Subcutaneous adipose tissue (tissue), 4 donors: Measurements from ENCODE around the gene PROX2. TPM values are rescaled to one million over a fixed set of nuclear protein-coding genes. Genes with fewer than 3 reads are reported as not detected.

Experiments used
- total RNA-seq, 4 donors: library from RNA; depleted of rRNA; stranded (reverse); fragments of >200 nt; gene quantifications; one replicate each; pipeline ENCODE4 v1.1.0, GENCODE V29; 2016
- TF ChIP-seq, protein P1 (sequence below): fragments of 450-650 bp; IDR thresholded peaks from one replicate; pipeline ENCODE4 v1.5.1; 2016; ENCODE audit warnings: low read depth, mild to moderate bottlenecking, control low read depth, antibody characterized with exemption, moderate library complexity

Gene PROX2
- total RNA-seq, 4 donors from 2014 or later: not detected

DNA sequence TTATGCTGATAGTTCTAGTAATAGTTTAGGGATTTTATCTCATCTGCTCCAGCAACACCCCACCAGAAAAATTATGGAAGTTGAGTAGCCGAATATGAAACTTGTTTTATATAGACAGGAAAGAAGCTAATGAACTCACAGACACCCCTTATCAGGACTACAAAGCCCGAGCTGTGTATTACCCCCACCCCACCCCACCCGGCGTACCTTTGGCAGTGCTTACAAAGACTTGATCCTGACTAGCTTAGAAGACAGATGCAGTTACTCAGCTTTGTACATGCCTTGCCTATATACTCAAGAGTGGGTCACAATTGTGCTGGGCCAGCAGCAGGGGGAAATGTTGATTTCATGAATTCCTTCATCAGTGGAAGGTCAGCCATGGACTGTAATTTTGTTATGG is 22.4 kb downstream of the PROX2 start:
- TF ChIP-seq, protein P1, sequence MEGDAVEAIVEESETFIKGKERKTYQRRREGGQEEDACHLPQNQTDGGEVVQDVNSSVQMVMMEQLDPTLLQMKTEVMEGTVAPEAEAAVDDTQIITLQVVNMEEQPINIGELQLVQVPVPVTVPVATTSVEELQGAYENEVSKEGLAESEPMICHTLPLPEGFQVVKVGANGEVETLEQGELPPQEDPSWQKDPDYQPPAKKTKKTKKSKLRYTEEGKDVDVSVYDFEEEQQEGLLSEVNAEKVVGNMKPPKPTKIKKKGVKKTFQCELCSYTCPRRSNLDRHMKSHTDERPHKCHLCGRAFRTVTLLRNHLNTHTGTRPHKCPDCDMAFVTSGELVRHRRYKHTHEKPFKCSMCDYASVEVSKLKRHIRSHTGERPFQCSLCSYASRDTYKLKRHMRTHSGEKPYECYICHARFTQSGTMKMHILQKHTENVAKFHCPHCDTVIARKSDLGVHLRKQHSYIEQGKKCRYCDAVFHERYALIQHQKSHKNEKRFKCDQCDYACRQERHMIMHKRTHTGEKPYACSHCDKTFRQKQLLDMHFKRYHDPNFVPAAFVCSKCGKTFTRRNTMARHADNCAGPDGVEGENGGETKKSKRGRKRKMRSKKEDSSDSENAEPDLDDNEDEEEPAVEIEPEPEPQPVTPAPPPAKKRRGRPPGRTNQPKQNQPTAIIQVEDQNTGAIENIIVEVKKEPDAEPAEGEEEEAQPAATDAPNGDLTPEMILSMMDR: no peak

DNA sequence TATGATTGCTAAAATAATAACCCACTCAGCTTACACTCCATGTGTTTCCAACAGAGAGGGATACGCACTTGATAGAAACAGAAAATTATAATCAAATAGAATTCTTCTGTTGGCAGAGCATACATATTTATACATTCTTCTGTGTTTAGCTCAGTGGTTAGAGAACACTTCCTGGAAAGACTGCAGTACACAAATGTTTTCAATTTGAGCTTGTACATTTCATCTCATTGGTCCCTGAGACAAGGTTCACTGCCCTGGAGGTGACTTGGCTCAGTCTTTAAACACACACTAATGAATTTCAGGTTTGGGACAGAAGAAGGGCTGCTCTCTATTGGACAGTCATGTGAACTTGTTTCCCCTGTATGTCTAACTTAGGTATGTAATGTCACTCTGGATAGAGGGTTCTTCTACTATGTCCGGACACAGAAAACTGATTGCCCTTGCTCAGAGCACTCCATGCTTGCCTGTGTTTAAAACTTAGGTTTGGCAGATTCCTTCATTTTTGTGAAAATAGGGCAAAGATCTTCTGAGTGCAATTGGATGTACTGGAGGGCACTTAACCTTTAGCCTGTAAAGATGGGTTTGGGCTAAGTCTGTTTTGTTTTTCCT is 22.9 kb downstream of the PROX2 start:
- TF ChIP-seq, protein P1: no peak

DNA sequence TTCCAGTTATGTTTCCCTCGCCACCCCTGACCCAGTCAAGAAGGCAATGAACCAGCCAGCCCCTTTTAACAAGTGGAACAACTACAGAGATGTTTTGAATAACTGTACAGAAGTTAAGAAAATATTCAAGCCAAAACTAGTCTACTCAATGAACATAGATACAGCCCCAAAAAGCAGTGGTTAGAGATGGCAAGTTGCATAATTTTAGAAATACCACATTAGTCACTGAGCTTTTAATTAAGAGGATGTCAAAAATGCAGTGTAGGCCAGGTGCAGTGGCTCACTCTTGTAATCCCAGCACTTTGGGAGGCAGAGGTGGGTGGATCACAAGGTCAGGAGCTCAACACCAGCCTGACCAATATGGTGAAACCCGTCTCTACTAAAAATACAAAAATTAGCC is 27.2 kb downstream of the PROX2 start:
- TF ChIP-seq, protein P1: no peak

DNA sequence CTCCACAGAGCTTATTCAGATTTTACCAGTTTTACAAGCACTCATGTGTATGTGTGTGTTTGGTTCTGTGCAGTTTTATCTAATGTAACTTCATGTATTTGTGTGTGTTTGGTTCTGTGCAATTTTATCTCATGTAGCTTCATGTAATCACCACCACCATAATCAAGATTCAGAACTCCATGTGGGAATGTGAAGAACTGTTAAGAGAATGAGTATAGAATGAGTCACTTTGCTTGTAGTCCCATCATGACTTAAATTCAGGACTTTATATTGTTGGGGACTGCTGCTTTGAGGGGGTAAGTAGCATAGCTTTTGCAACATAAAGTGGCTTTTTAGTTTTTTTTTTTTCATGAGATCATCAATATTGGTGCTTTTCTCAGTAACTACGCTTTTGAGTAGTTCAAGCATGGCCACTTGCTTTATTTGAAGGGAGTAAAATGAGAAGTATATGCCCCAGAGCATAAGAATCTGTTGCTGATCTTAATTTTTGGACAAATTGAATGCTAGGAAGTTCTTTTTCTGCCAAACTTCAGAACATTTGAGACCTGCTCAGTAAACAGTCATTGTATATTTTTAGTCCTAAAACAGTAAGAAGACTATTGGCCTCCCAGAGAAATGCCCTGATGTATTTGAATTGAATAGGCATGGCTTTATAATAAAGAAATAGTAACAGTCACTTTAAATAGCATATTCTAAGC is 28.8 kb downstream of the PROX2 start:
- TF ChIP-seq, protein P1: no peak

DNA sequence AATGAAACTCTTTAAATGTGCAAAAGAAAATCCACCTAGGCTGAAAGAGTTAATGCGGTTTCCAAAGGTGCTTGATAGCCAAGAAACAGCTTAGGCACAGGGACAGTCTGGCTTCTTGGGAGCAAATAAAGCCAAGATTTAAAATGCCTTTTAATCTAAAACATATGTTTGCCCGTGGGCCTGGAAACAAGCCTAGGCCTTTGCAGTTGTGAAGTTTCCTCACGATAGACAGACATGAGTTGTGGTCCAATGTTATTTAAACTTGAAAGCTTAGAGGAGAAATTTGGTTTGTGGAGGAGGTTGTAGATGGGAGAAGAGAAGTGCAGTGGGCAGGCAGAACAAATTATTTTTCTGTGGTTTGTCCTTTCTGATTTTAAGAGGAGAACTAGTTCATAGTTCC is 29.8 kb downstream of the PROX2 start:
- TF ChIP-seq, protein P1: no peak

DNA sequence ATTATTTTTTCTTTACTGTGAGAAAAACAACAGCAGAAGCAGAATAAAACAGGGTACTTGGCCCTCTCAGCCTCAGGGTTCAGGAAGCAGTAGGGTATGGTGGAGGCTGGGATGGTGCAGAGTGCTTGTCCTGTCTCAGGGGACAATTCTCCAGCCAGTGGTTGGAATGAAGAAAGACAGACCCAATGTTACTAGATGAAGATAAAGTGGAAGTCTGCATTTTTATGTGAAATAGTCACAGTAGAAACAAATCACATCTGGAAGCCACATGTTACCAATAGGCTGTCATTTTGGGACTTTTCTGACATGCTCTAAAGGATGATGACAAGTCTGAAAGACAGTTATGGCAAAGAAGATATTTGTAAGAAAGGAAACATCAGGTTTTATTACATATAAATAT is 32.3 kb downstream of the PROX2 start:
- TF ChIP-seq, protein P1: no peak

DNA sequence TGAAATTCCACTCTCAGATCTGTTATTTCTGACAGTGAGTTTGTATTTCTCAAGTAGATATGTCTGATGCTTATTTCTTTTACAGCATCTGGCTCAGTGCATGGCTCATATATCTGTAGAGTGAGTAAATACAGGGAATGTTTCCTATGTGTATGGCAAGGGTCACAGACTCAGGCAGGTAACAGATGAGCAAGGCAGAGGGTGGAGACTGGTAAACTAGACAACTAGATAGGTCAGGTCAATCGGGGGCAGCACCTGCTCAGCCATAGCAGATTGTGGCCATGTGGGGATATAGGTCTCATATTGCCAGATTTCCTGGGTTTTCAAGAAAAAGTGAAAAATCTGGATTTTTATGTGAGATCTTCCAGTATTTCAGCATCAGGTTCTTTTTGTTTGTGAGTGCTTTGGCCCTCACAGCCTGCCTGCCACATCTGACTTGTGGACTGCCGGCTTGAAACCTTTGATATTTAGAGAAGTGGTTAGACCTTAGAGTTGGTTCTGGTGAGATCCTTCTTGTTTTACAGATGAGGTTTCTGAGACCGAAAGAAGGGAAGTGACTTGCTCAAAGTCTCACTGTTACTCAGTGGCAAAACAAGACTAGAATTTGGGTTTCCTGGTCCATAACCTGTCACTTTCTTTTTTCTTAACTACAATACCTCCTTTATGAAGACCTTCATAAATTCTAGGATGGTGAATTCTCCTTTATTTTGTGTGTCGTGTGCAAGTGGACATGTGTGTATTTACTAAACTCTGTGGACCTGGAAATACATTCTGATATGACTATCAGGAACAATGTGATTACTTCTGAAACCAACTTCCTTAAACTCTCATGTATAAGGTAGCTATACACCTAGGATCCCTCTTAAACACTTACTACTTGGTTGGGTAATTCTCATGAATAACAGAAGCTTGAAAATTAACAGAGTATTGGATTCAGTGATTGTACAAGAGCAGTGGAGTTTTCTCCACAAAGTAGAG is 34.4 kb downstream of the PROX2 start:
- TF ChIP-seq, protein P1: no peak
